DND-41 (cell line): ENCODE data around the gene KCNIP4.

ENCODE experiments used
- EZH2 ChIP-seq: IDR thresholded peaks from 3 replicates; pipeline ENCODE4 v1.6.1; 2012; ENCODE audit warnings: borderline replicate concordance, low read depth, mild to moderate bottlenecking, moderate library complexity, low read length, inconsistent platforms; ENCODE audit not compliant: severe bottlenecking
- TF ChIP-seq, protein P1 (sequence below): IDR thresholded peaks from 2 replicates; pipeline ENCODE4 v1.5.1; 2012; ENCODE audit warnings: borderline replicate concordance, low read length, moderate library complexity, mild to moderate bottlenecking; ENCODE audit not compliant: poor library complexity, severe bottlenecking; ENCODE audit errors: extremely low read depth

DNA sequence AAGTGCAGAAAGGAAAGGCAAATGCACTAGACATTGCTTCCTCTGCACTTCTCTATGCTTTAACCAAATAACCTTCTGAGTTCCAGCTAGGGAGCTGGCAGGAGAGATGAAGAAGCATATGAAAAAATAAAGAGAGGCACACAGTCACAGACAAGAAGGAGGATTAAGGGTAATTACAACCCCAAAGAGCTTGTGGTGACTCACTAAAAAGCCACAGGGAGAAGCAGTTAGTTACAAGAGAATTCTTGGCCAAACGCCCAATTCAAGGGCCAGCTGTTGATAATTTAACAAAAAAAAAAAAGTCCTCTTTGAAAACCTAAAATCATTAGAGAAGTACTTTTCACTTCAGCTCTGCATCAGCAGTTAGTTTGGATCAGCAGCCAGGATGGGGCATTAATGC, 478.0 kb downstream of the KCNIP4 start:
- TF ChIP-seq EZH2, result no peak
- TF ChIP-seq, protein P1, sequence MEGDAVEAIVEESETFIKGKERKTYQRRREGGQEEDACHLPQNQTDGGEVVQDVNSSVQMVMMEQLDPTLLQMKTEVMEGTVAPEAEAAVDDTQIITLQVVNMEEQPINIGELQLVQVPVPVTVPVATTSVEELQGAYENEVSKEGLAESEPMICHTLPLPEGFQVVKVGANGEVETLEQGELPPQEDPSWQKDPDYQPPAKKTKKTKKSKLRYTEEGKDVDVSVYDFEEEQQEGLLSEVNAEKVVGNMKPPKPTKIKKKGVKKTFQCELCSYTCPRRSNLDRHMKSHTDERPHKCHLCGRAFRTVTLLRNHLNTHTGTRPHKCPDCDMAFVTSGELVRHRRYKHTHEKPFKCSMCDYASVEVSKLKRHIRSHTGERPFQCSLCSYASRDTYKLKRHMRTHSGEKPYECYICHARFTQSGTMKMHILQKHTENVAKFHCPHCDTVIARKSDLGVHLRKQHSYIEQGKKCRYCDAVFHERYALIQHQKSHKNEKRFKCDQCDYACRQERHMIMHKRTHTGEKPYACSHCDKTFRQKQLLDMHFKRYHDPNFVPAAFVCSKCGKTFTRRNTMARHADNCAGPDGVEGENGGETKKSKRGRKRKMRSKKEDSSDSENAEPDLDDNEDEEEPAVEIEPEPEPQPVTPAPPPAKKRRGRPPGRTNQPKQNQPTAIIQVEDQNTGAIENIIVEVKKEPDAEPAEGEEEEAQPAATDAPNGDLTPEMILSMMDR, result no peak
